Heart left ventricle (tissue), 16 donors: Measurements from ENCODE around the gene MKNK1. TPM values are rescaled to one million over a fixed set of nuclear protein-coding genes. Genes with fewer than 3 reads are reported as not detected.

ENCODE experiments used
- ATAC-seq, 4 donors: fragments of 200-7000 bp; cut with Tn5 transposase; one replicate each; pipeline ENCODE4 v1.9.1; 2020 to 2022; ENCODE audit warnings: moderate library complexity in 4 of 4, mild to moderate bottlenecking in 3 of 4, moderate number of reproducible peaks in 1 of 4
- DNase-seq, 5 donors: peaks; one replicate each; pipeline ENCODE4 v3.0.0-alpha.2; 2020
- H3K27ac ChIP-seq, 12 donors: fragments of 200-600 bp; sonication (generic) in 4 of 12; one replicate each; pipeline versions ENCODE4 v1.5.0 to v1.8.0; 2016 to 2022; ENCODE audit warnings: mild to moderate bottlenecking in 2 of 12
- H3K27me3 ChIP-seq, 9 donors: fragments of 200-600 bp; sonication (generic) in 2 of 9; one replicate each; pipeline versions ENCODE4 v1.5.1 to v1.8.0; 2016 to 2022; ENCODE audit warnings: mild to moderate bottlenecking in 3 of 9
- H3K36me3 ChIP-seq, 9 donors: fragments of 200-600 bp; sonication (generic) in 2 of 9; one replicate each; pipeline versions ENCODE4 v1.5.0 to v1.8.0; 2018 to 2022; ENCODE audit warnings: mild to moderate bottlenecking in 2 of 9
- H3K4me1 ChIP-seq, 12 donors: fragments of 200-600 bp; sonication (generic) in 4 of 12; one replicate each; pipeline versions ENCODE4 v1.5.0 to v1.8.0; 2016 to 2022; ENCODE audit warnings: mild to moderate bottlenecking in 3 of 12
- H3K4me3 ChIP-seq, 12 donors: fragments of 200-600 bp; sonication (generic) in 4 of 12; one replicate each; pipeline versions ENCODE4 v1.5.0 to v1.8.0; 2017 to 2022; ENCODE audit warnings: mild to moderate bottlenecking in 9 of 12, moderate library complexity in 4 of 12
- H3K9me3 ChIP-seq, 12 donors: fragments of 200-600 bp; sonication (generic) in 4 of 12; one replicate each; pipeline versions ENCODE4 v1.5.0 to v1.8.0; 2016 to 2022; ENCODE audit warnings: mild to moderate bottlenecking in 1 of 12
- CTCF ChIP-seq, 12 donors: fragments of 200-600 bp; sonication (generic) in 4 of 12; IDR thresholded peaks; one replicate each; pipeline versions ENCODE4 v1.5.0 to v1.8.0; 2018 to 2022; ENCODE audit warnings: antibody characterized with exemption in 12 of 12, mild to moderate bottlenecking in 5 of 12
- POLR2A ChIP-seq, 2 donors: fragments of 450-650 bp; IDR thresholded peaks; one replicate each; pipeline ENCODE4 v1.6.1; 2017; ENCODE audit warnings: antibody characterized with exemption in 2 of 2, mild to moderate bottlenecking in 2 of 2, moderate library complexity in 2 of 2
- WGBS, 4 donors: extraction: QIAGEN DNeasy Blood & Tissue Kit in 2 of 4; methylation state at CpG; one replicate each; pipeline versions ENCODE4 v1.1.5 to v1.1.7; 2013 to 2018; 5-methylcytosine and 5-hydroxymethylcytosine counted together
- intact Hi-C, 10 donors: fragments of 100-400 bp; cut with DNase I; formaldehyde crosslinking; loops; one replicate each; pipeline versions ENCODE4 v1.11.1 to v1.14.2; 2022
- polyA plus RNA-seq, 2 donors: library from polyadenylated mRNA; stranded (reverse); fragments of 200-250 nt; gene quantifications; one replicate each; pipeline ENCODE4 v1.2.3, GENCODE V29; 2013
- total RNA-seq, 9 donors: library from RNA; depleted of rRNA in 2 of 9; stranded (reverse); fragments of >200 nt in 2 of 9; fragmentation: NEBNext Ultra II Directional in 3 of 9; extraction: Animal tissue kit (Norgen Biotek cat#: 25700) in 3 of 9; gene quantifications; one replicate each; pipeline versions ENCODE4 v1.1.0 to v1.2.4, GENCODE V29; 2016 to 2023
- donor health status: ischemic (EF 13 %, LVEDD 7.1; RV severe dilation, severe dysfunction).
- donor health status: healthy with polysubstance abuse.
- donor health status: DM: no; HTN: yes; CAD: no.
- donor health status: DM: no; HTN: no; CAD: no.
- donor health status: ischemic (EF 25% LVEDD 6.9; RV normal size, moderate dysfunction).
- donor health status: ischemic (EF 25% LVEDD 5.7; RV mildly dilated, moderate dysfunction).
- donor health status: healthy.
- donor health status: DM: yes; HTN: yes; CAD: no.
- donor health status: ischemic (EF 35%, LVEDD 5.7; RV mildly dilated, moderate dysfunction).
- donor health status: nonischemic (EF 11% LVEDD 7.7; RV severe dilation, severe dysfunction).
- donor health status: DM: yes; HTN: yes; CAD: no.
- donor health status: PGD.
- donor health status: ischemic (EF 29% LVEDD 5.4; RV normal size, mild dysfunction).
- donor health status: nonischemic (EF 23%, LVEDD 6.1; RV moderate dilation, normal function).

MKNK1 gene
- total and polyA plus RNA-seq, 11 donors = 23.1 to 77.6 (median 35.3) TPM

- DNase-seq (no peak), ATAC-seq (no peak)
- TF ChIP-seq POLR2A (IDR thresholded peaks at IDR 0.05) (no peak), CTCF (IDR thresholded peaks at IDR 0.05) (no peak)
- Histone ChIP-seq H3K36me3 (peaks cover 0 to 35% (median 21%) of the 10 kb centered on the region in 9 donors), H3K27me3 (no peaks in the 10 kb centered on the region), H3K4me3 (peak overlapping the region in 5 of 12 donors; percentile 30 to 85 (median 74)), H3K4me1 (peaks cover 7 to 62% (median 54%) of the 10 kb centered on the region in 12 donors), H3K27ac (peak overlapping the region in 11 of 12 donors; percentile 36 to 97 (median 78)), H3K9me3 (no peaks in the 10 kb centered on the region)
- intact Hi-C loops = loop anchor here in 3 of 10 donors (10.0 kb wide), 2 partner anchors 50 to 100 kb away; partner anchors contain the start of genes EFCAB14 (in 2 of the 3) and ATPAF1 (in 1 of the 3)
- 73 to 83% (median 78%) methylated on average over 2 of the region's 2 CpGs for WGBS, 4 donors
These were observed 10.5 kb upstream of the MKNK1 start for GRCh38 chr1:46614604-46614984.

- Histone ChIP-seq H3K9me3 (no peaks in the 10 kb centered on the region), H3K4me3 (peak overlapping the region in 10 of 12 donors; percentile 16 to 82 (median 34)), H3K27me3 (no peaks in the 10 kb centered on the region), H3K4me1 (peaks cover 7 to 62% (median 54%) of the 10 kb centered on the region in 12 donors), H3K36me3 (peaks cover 0 to 42% (median 28%) of the 10 kb centered on the region in 9 donors), H3K27ac (peak overlapping the region; percentile 47 to 97 (median 75))
- WGBS, 4 donors = 7 to 15% (median 10%) methylated on average over 12 to 16 of the region's 16 CpGs
- TF ChIP-seq POLR2A (IDR thresholded peaks at IDR 0.05) = no peak
- intact Hi-C loops = loop anchor here in 3 of 10 donors (10.0 kb wide), 2 partner anchors 51 to 101 kb away; partner anchors contain the start of genes EFCAB14 (in 2 of the 3) and ATPAF1 (in 1 of the 3)
- peak; percentile 57 to 83 (median 67) for ATAC-seq
- peak; percentile 92 to 96 (median 94) for DNase-seq
These were observed 9.9 kb upstream of the MKNK1 start for GRCh38 chr1:46613661-46614603.

GRCh38 chr1:46612937-46613660, 9.0 kb upstream of the MKNK1 start:
- Histone ChIP-seq H3K4me3 (peak overlapping the region in 9 of 12 donors; percentile 25 to 82 (median 35)), H3K27me3 (no peaks in the 10 kb centered on the region), H3K36me3 (peaks cover 0 to 50% (median 36%) of the 10 kb centered on the region in 9 donors), H3K9me3 (no peaks in the 10 kb centered on the region), H3K4me1 (peaks cover 7 to 66% (median 57%) of the 10 kb centered on the region in 12 donors), H3K27ac (peak overlapping the region; percentile 47 to 97 (median 73))
- DNase-seq (peak in 1 of 5 donors; percentile 74), ATAC-seq (no peak)
- 80 to 93% (median 89%) methylated on average over 30 to 38 of the region's 38 CpGs for WGBS, 4 donors
- intact Hi-C loops = loop anchor here in 3 of 10 donors (10.0 kb wide), 2 partner anchors 52 to 102 kb away; partner anchors contain the start of genes EFCAB14 (in 2 of the 3) and ATPAF1 (in 1 of the 3)
- TF ChIP-seq CTCF (IDR thresholded peaks at IDR 0.05) (no peak), POLR2A (IDR thresholded peaks at IDR 0.05) (no peak)

GRCh38 chr1:46611691-46612221, 7.7 kb upstream of the MKNK1 start:
- H3K9me3 ChIP-seq = no peaks in the 10 kb centered on the region
- DNase-seq (no peak), ATAC-seq (no peak)
- H3K27ac ChIP-seq = peak overlapping the region in 5 of 12 donors; percentile 21 to 42 (median 30)
- peak overlapping the region in 1 of 12 donors; percentile 7 for H3K4me3 ChIP-seq
- H3K27me3 ChIP-seq = no peaks in the 10 kb centered on the region
- H3K36me3 ChIP-seq = peaks cover 0 to 54% (median 38%) of the 10 kb centered on the region in 9 donors
- intact Hi-C loops = loop anchor here in 3 of 10 donors (10.0 kb wide), 2 partner anchors 53 to 103 kb away; partner anchors contain the start of genes EFCAB14 (in 2 of the 3) and ATPAF1 (in 1 of the 3)
- TF ChIP-seq CTCF (IDR thresholded peaks at IDR 0.05) (no peak), POLR2A (IDR thresholded peaks at IDR 0.05) (no peak)
- WGBS, 4 donors = 62 to 73% (median 71%) methylated on average over 6 to 7 of the region's 7 CpGs
- H3K4me1 ChIP-seq = peaks cover 7 to 70% (median 62%) of the 10 kb centered on the region in 12 donors
